ENCODE results near the gene CHN2. TPM values are rescaled to one million over a fixed set of nuclear protein-coding genes. Genes with fewer than 3 reads are reported as not detected.

Gene CHN2
- polyA plus RNA-seq, 1 donor from 2014 or later: 136 TPM

GRCh38 chr7:29496355-29497020, 301.9 kb downstream of the CHN2 start:
- no peaks in the 10 kb centered on the region for H3K27me3 ChIP-seq (ENCODE audit: insufficient read depth, low read depth, low read length)

GRCh38 chr7:29499932-29500331, 305.4 kb downstream of the CHN2 start:
- no peak overlapping the region for H3K4me2 ChIP-seq (ENCODE audit: low read length)
- no peak overlapping the region for H3K9ac ChIP-seq (ENCODE audit: low read length)
- no peaks in the 10 kb centered on the region for H4K20me1 ChIP-seq (ENCODE audit: insufficient read depth)
- no peaks in the 10 kb centered on the region for H3K9me3 ChIP-seq (ENCODE audit: low read length)
- no peak overlapping the region for H3K27ac ChIP-seq (ENCODE audit: low read length)
- no peaks in the 10 kb centered on the region for H3K79me2 ChIP-seq (replicated peaks; ENCODE audit: insufficient read depth, low read length)
- H3K36me3 ChIP-seq (ENCODE audit: insufficient read depth, low read length): peaks cover 14% of the 10 kb centered on the region
- H3K4me3 ChIP-seq (ENCODE audit: low read length): no peak overlapping the region
- H3K27me3 ChIP-seq (ENCODE audit: insufficient read depth, low read depth, low read length): no peaks in the 10 kb centered on the region
- no peak overlapping the region for H2AFZ ChIP-seq (ENCODE audit: low read depth, low read length)
- H3F3A ChIP-seq (ENCODE audit: insufficient read depth, low read length, poor library complexity, severe bottlenecking): no peaks in the 10 kb centered on the region
- no peaks in the 10 kb centered on the region for H3K9me2 ChIP-seq (ENCODE audit: insufficient read depth, low read length)
- TF ChIP-seq EZH2 (IDR thresholded peaks at IDR 0.05; ENCODE audit: borderline replicate concordance, insufficient read depth, low read length, poor library complexity, severe bottlenecking) (no peak), REST (IDR thresholded peaks at IDR 0.05; ENCODE audit: borderline replicate concordance) (no peak), EP300 (conservative IDR thresholded peaks at IDR 0.05; ENCODE audit: poor library complexity, severe bottlenecking) (no peak), MXI1 (conservative IDR thresholded peaks at IDR 0.05; ENCODE audit: poor library complexity, severe bottlenecking) (no peak), RAD21 (conservative IDR thresholded peaks at IDR 0.05) (no peak), POLR2AphosphoS5 (IDR thresholded peaks at IDR 0.05) (no peak), TAF1 (IDR thresholded peaks at IDR 0.05; ENCODE audit: low read depth) (no peak), SMC3 (conservative IDR thresholded peaks at IDR 0.05; ENCODE audit: poor library complexity) (no peak)

More at GRCh38 chr7:29496355-29497020, 301.9 kb downstream of the CHN2 start:
- Histone ChIP-seq H4K20me1 (ENCODE audit: insufficient read depth) (no peaks in the 10 kb centered on the region), H3K4me2 (ENCODE audit: low read length) (no peak overlapping the region), H2AFZ (ENCODE audit: low read depth, low read length) (no peak overlapping the region), H3K4me3 (ENCODE audit: low read length) (no peak overlapping the region), H3K9me2 (ENCODE audit: insufficient read depth, low read length) (no peaks in the 10 kb centered on the region), H3K9me3 (ENCODE audit: low read length) (no peaks in the 10 kb centered on the region), H3F3A (ENCODE audit: insufficient read depth, low read length, poor library complexity, severe bottlenecking) (no peaks in the 10 kb centered on the region), H3K36me3 (ENCODE audit: insufficient read depth, low read length) (peaks cover 7% of the 10 kb centered on the region), H3K9ac (ENCODE audit: low read length) (no peak overlapping the region), H3K27ac (ENCODE audit: low read length) (peak overlapping the region; percentile 7), H3K79me2 (replicated peaks; ENCODE audit: insufficient read depth, low read length) (no peaks in the 10 kb centered on the region)
- TF ChIP-seq POLR2AphosphoS5 (IDR thresholded peaks at IDR 0.05) (no peak), CTCF (IDR thresholded peaks at IDR 0.05; ENCODE audit: poor library complexity, severe bottlenecking) (no peak), REST (IDR thresholded peaks at IDR 0.05; ENCODE audit: borderline replicate concordance) (no peak), SMC3 (conservative IDR thresholded peaks at IDR 0.05; ENCODE audit: poor library complexity) (no peak), RAD21 (conservative IDR thresholded peaks at IDR 0.05) (no peak), MXI1 (conservative IDR thresholded peaks at IDR 0.05; ENCODE audit: poor library complexity, severe bottlenecking) (no peak), TAF1 (IDR thresholded peaks at IDR 0.05; ENCODE audit: low read depth) (no peak), EP300 (conservative IDR thresholded peaks at IDR 0.05; ENCODE audit: poor library complexity, severe bottlenecking) (no peak)
